Neural progenitor cell (in vitro differentiated cells): ENCODE data around the gene TMEM167A. TPM values are rescaled to one million over a fixed set of nuclear protein-coding genes. Genes with fewer than 3 reads are reported as not detected.

ENCODE experiments used
- DNase-seq: peaks from one replicate; pipeline ENCODE4 v3.0.0-alpha.2; 2016; ENCODE audit warnings: low spot score
- H2AFZ ChIP-seq: fragments of 200-600 bp; sonication (generic); replicated peaks from 2 replicates; pipeline ENCODE4 v1.6.1; 2016; ENCODE audit warnings: antibody characterized with exemption
- H3F3A ChIP-seq: fragments of 200-600 bp; sonication (generic); 2 replicates; pipeline ENCODE4 v1.6.1; 2016; ENCODE audit warnings: antibody characterized with exemption, low read depth
- H3K27ac ChIP-seq: fragments of 200-600 bp; sonication (generic); 2 replicates; pipeline ENCODE4 v1.5.1; 2016; ENCODE audit warnings: mild to moderate bottlenecking
- H3K27me3 ChIP-seq: fragments of 200-600 bp; sonication (generic); 2 replicates; pipeline ENCODE4 v1.6.1; 2016; ENCODE audit warnings: mild to moderate bottlenecking, moderate library complexity
- H3K36me3 ChIP-seq: fragments of 200-600 bp; sonication (generic); 2 replicates; pipeline ENCODE4 v1.5.1; 2016
- H3K4me1 ChIP-seq: fragments of 200-600 bp; sonication (generic); 2 replicates; pipeline ENCODE4 v1.6.1; 2016; ENCODE audit warnings: mixed run types
- H3K4me2 ChIP-seq: fragments of 200-600 bp; sonication (generic); 2 replicates; pipeline ENCODE4 v1.6.1; 2016
- H3K4me3 ChIP-seq: fragments of 200-600 bp; sonication (generic); 2 replicates; pipeline ENCODE4 v1.5.1; 2016
- H3K79me2 ChIP-seq: fragments of 200-600 bp; sonication (generic); 2 replicates; pipeline ENCODE4 v1.6.1; 2016; ENCODE audit warnings: low read depth
- H3K9ac ChIP-seq: fragments of 200-600 bp; sonication (generic); 2 replicates; pipeline ENCODE4 v1.6.1; 2016
- H3K9me3 ChIP-seq: fragments of 200-600 bp; sonication (generic); 2 replicates; pipeline ENCODE4 v1.5.1; 2016; ENCODE audit warnings: low read depth
- H4K20me1 ChIP-seq: fragments of 200-600 bp; sonication (generic); 2 replicates; pipeline ENCODE4 v1.6.1; 2016; ENCODE audit warnings: low read depth
- H3K27ac Mint-ChIP-seq: 3 replicates; pipeline ENCODE4 v1.8.0; 2021; ENCODE audit warnings: mixed read lengths
- H3K27me3 Mint-ChIP-seq: 2 replicates; pipeline ENCODE4 v1.8.0; 2022; ENCODE audit warnings: low read depth, mild to moderate bottlenecking, inconsistent platforms, moderate library complexity, mixed read lengths; ENCODE audit not compliant: insufficient read depth
- H3K36me3 Mint-ChIP-seq: 3 replicates; pipeline ENCODE4 v1.8.0; 2021; ENCODE audit warnings: mixed read lengths
- H3K4me1 Mint-ChIP-seq: 3 replicates; pipeline ENCODE4 v1.8.0; 2021; ENCODE audit warnings: mixed read lengths
- H3K4me3 Mint-ChIP-seq: 3 replicates; pipeline ENCODE4 v1.8.0; 2021; ENCODE audit warnings: mild to moderate bottlenecking, moderate library complexity, mixed read lengths
- H3K9me3 Mint-ChIP-seq: 3 replicates; pipeline ENCODE4 v1.8.0; 2020; ENCODE audit warnings: mixed read lengths
- EZH2 ChIP-seq: fragments of 200-600 bp; sonication (generic); IDR thresholded peaks from 2 replicates; pipeline ENCODE4 v1.6.1; 2017; ENCODE audit warnings: antibody characterized with exemption, mild to moderate bottlenecking, moderate library complexity
- EZH2phosphoT487 ChIP-seq: fragments of 200-600 bp; sonication (generic); IDR thresholded peaks from 2 replicates; pipeline ENCODE4 v1.6.1; 2017; ENCODE audit warnings: antibody characterized with exemption
- total RNA-seq: library from RNA; depleted of rRNA; stranded (reverse); fragments of >200 nt; gene quantifications from 2 replicates; pipeline ENCODE4 v1.2.3, GENCODE V29; 2015; ENCODE audit warnings: low replicate concordance
- TF ChIP-seq, protein P1 (sequence below): fragments of 200-600 bp; sonication (generic); IDR thresholded peaks from 2 replicates; pipeline ENCODE4 v1.5.1; 2017; ENCODE audit warnings: antibody characterized with exemption, mild to moderate bottlenecking

The TMEM167A gene
- total RNA-seq, 1 donor from 2014 or later: 185 TPM

- H3K4me2 ChIP-seq: no peak overlapping the region
- no peaks in the 10 kb centered on the region for H4K20me1 ChIP-seq
- peaks cover 10% of the 10 kb centered on the region for H3F3A ChIP-seq
- no peak overlapping the region for H3K4me3 ChIP-seq
- Mint-ChIP-seq H3K36me3 (no peaks in the 10 kb centered on the region), H3K27ac (no peak overlapping the region), H3K4me1 (peaks cover 39% of the 10 kb centered on the region), H3K9me3 (peaks cover 2% of the 10 kb centered on the region), H3K4me3 (no peak overlapping the region), H3K27me3 (peaks cover 2% of the 10 kb centered on the region)
- no peak overlapping the region for H2AFZ ChIP-seq
- H3K79me2 ChIP-seq: no peaks in the 10 kb centered on the region
- no peak for TF ChIP-seq EZH2
- TF ChIP-seq EZH2phosphoT487: no peak
- TF ChIP-seq, protein P1, sequence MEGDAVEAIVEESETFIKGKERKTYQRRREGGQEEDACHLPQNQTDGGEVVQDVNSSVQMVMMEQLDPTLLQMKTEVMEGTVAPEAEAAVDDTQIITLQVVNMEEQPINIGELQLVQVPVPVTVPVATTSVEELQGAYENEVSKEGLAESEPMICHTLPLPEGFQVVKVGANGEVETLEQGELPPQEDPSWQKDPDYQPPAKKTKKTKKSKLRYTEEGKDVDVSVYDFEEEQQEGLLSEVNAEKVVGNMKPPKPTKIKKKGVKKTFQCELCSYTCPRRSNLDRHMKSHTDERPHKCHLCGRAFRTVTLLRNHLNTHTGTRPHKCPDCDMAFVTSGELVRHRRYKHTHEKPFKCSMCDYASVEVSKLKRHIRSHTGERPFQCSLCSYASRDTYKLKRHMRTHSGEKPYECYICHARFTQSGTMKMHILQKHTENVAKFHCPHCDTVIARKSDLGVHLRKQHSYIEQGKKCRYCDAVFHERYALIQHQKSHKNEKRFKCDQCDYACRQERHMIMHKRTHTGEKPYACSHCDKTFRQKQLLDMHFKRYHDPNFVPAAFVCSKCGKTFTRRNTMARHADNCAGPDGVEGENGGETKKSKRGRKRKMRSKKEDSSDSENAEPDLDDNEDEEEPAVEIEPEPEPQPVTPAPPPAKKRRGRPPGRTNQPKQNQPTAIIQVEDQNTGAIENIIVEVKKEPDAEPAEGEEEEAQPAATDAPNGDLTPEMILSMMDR: no peak
- H3K27me3 ChIP-seq: no peaks in the 10 kb centered on the region
- peaks cover 29% of the 10 kb centered on the region for H3K4me1 ChIP-seq
- H3K9me3 ChIP-seq: no peaks in the 10 kb centered on the region
- DNase-seq: no peak
- no peaks in the 10 kb centered on the region for H3K36me3 ChIP-seq
- H3K9ac ChIP-seq: no peak overlapping the region
- H3K27ac ChIP-seq: no peak overlapping the region
Measured at GRCh38 chr5:83031381-83031780, 45.8 kb downstream of the TMEM167A start.

- no peak overlapping the region for H3K4me2 ChIP-seq
- Mint-ChIP-seq H3K36me3 (no peaks in the 10 kb centered on the region), H3K27me3 (peaks cover 2% of the 10 kb centered on the region), H3K4me1 (peaks cover 39% of the 10 kb centered on the region), H3K4me3 (no peak overlapping the region), H3K27ac (no peak overlapping the region), H3K9me3 (peaks cover 2% of the 10 kb centered on the region)
- no peak overlapping the region for H3K9ac ChIP-seq
- no peaks in the 10 kb centered on the region for H3K36me3 ChIP-seq
- no peaks in the 10 kb centered on the region for H4K20me1 ChIP-seq
- DNase-seq: no peak
- H3K4me3 ChIP-seq: no peak overlapping the region
- no peak overlapping the region for H3K27ac ChIP-seq
- H3K79me2 ChIP-seq: no peaks in the 10 kb centered on the region
- TF ChIP-seq, protein P1: no peak
- no peak for TF ChIP-seq EZH2phosphoT487
- no peak for TF ChIP-seq EZH2
- peaks cover 19% of the 10 kb centered on the region for H3K4me1 ChIP-seq
- H3F3A ChIP-seq: peaks cover 14% of the 10 kb centered on the region
- no peak overlapping the region for H2AFZ ChIP-seq
- H3K27me3 ChIP-seq: no peaks in the 10 kb centered on the region
- H3K9me3 ChIP-seq: no peaks in the 10 kb centered on the region
Measured at GRCh38 chr5:83029912-83030311, 47.3 kb downstream of the TMEM167A start.

GRCh38 chr5:83026930-83027687 is 50.1 kb downstream of the TMEM167A start:
- no peaks in the 10 kb centered on the region for H3K9me3 ChIP-seq
- no peaks in the 10 kb centered on the region for H3K27me3 ChIP-seq
- peak; percentile 7 for DNase-seq
- peaks cover 17% of the 10 kb centered on the region for H3K4me1 ChIP-seq
- Mint-ChIP-seq H3K27ac (no peak overlapping the region), H3K36me3 (no peaks in the 10 kb centered on the region), H3K4me1 (peaks cover 32% of the 10 kb centered on the region), H3K4me3 (no peak overlapping the region), H3K9me3 (peaks cover 1% of the 10 kb centered on the region), H3K27me3 (peaks cover 4% of the 10 kb centered on the region)
- H3K27ac ChIP-seq: no peak overlapping the region
- H3K4me2 ChIP-seq: peak overlapping the region; percentile 35
- H4K20me1 ChIP-seq: no peaks in the 10 kb centered on the region
- TF ChIP-seq, protein P1: no peak
- TF ChIP-seq EZH2 (no peak), EZH2phosphoT487 (no peak)
- H3F3A ChIP-seq: peaks cover 14% of the 10 kb centered on the region
- no peak overlapping the region for H3K4me3 ChIP-seq
- H3K9ac ChIP-seq: no peak overlapping the region
- H3K79me2 ChIP-seq: no peaks in the 10 kb centered on the region
- no peaks in the 10 kb centered on the region for H3K36me3 ChIP-seq
- no peak overlapping the region for H2AFZ ChIP-seq
